Measurements from ENCODE around the gene CPN2.

GRCh38 chr3:194395212-194395611 is 44.1 kb upstream of the CPN2 start:
- TF ChIP-seq GABPA (IDR thresholded peaks at IDR 0.05; ENCODE audit: borderline replicate concordance, insufficient read depth, low read length) (no peak), EZH2 (IDR thresholded peaks at IDR 0.05; ENCODE audit: low read depth, low read length, severe bottlenecking) (no peak), RXRA (IDR thresholded peaks at IDR 0.05; ENCODE audit: insufficient read depth, low read depth, low read length) (no peak)

All from H1 (cell line).